Neural progenitor cell (in vitro differentiated cells): ENCODE results near the gene RPL12.

Experiments used
- CTCF ChIP-seq: fragments of 200-600 bp; sonication (generic); IDR thresholded peaks from 2 replicates; pipeline ENCODE4 v1.5.1; 2017; ENCODE audit warnings: antibody characterized with exemption, mild to moderate bottlenecking
- EZH2 ChIP-seq: fragments of 200-600 bp; sonication (generic); IDR thresholded peaks from 2 replicates; pipeline ENCODE4 v1.6.1; 2017; ENCODE audit warnings: antibody characterized with exemption, mild to moderate bottlenecking, moderate library complexity
- EZH2phosphoT487 ChIP-seq: fragments of 200-600 bp; sonication (generic); IDR thresholded peaks from 2 replicates; pipeline ENCODE4 v1.6.1; 2017; ENCODE audit warnings: antibody characterized with exemption

- TF ChIP-seq CTCF (no peak), EZH2 (no peak), EZH2phosphoT487 (no peak)
These were observed 22.7 kb upstream of the RPL12 start for GRCh38 chr9:127473932-127474331.
